ENCODE data around the gene NID2. TPM values are rescaled to one million over a fixed set of nuclear protein-coding genes. Genes with fewer than 3 reads are reported as not detected.

NID2 gene
- polyA plus RNA-seq, 3 donors from 2014 or later, result 0.31 to 0.95 (median 0.35) TPM

GRCh38 chr14:52007637-52008036 is 61.2 kb downstream of the NID2 start:
- no peak overlapping the region for H3K27ac Mint-ChIP-seq
- H3K4me1 Mint-ChIP-seq, result peaks cover 0 to 12% of the 10 kb centered on the region in 2 donors
- no peaks in the 10 kb centered on the region for H3K27me3 Mint-ChIP-seq (ENCODE audit: low read depth in 3 of 3)
- H3K9me3 Mint-ChIP-seq, result no peaks in the 10 kb centered on the region
- no peak overlapping the region for H3K4me3 Mint-ChIP-seq
- no peak for DNase-seq
- H3K36me3 Mint-ChIP-seq, result peaks cover 33 to 61% (median 35%) of the 10 kb centered on the region in 3 donors

GRCh38 chr14:52007211-52007610 is 61.6 kb downstream of the NID2 start:
- Mint-ChIP-seq H3K27ac (no peak overlapping the region), H3K9me3 (no peaks in the 10 kb centered on the region), H3K27me3 (ENCODE audit: low read depth in 3 of 3) (peaks cover 0 to under 1% (median 0%) of the 10 kb centered on the region in 3 donors), H3K36me3 (peaks cover 35 to 65% (median 35%) of the 10 kb centered on the region in 3 donors), H3K4me3 (no peak overlapping the region), H3K4me1 (peaks cover 0 to 12% of the 10 kb centered on the region in 2 donors)
- DNase-seq, result no peak

- Mint-ChIP-seq H3K9me3 (no peaks in the 10 kb centered on the region), H3K27ac (no peak overlapping the region), H3K27me3 (ENCODE audit: low read depth in 3 of 3) (peaks cover 0 to 1% (median 0%) of the 10 kb centered on the region in 3 donors), H3K4me1 (peaks cover 0 to 12% of the 10 kb centered on the region in 2 donors), H3K4me3 (no peak overlapping the region), H3K36me3 (peaks cover 32 to 69% (median 32%) of the 10 kb centered on the region in 3 donors)
- DNase-seq, result no peak
Measured at GRCh38 chr14:52006361-52006760, 62.5 kb downstream of the NID2 start.

GRCh38 chr14:52005625-52006024 is 63.2 kb downstream of the NID2 start:
- Mint-ChIP-seq H3K4me3 (no peak overlapping the region), H3K27me3 (ENCODE audit: low read depth in 3 of 3) (peaks cover 0 to 1% (median 0%) of the 10 kb centered on the region in 3 donors), H3K4me1 (peaks cover 0 to 12% of the 10 kb centered on the region in 2 donors), H3K9me3 (no peaks in the 10 kb centered on the region), H3K36me3 (peaks cover 25 to 66% (median 26%) of the 10 kb centered on the region in 3 donors), H3K27ac (no peak overlapping the region)
- no peak for DNase-seq

- Mint-ChIP-seq H3K4me1 (peaks cover 0 to 12% of the 10 kb centered on the region in 2 donors), H3K36me3 (peaks cover 26 to 71% (median 27%) of the 10 kb centered on the region in 3 donors), H3K4me3 (no peak overlapping the region), H3K9me3 (no peaks in the 10 kb centered on the region), H3K27ac (no peak overlapping the region), H3K27me3 (ENCODE audit: low read depth in 3 of 3) (peaks cover 0 to 1% (median 0%) of the 10 kb centered on the region in 3 donors)
- no peak for DNase-seq
Measured at GRCh38 chr14:52003324-52003723, 65.5 kb downstream of the NID2 start.

GRCh38 chr14:52002542-52002941 is 66.3 kb downstream of the NID2 start:
- no peak overlapping the region for H3K27ac Mint-ChIP-seq
- peaks cover 0 to 1% (median 0%) of the 10 kb centered on the region in 3 donors for H3K27me3 Mint-ChIP-seq (ENCODE audit: low read depth in 3 of 3)
- H3K9me3 Mint-ChIP-seq, result no peaks in the 10 kb centered on the region
- H3K4me1 Mint-ChIP-seq, result peaks cover 0 to 12% of the 10 kb centered on the region in 2 donors
- H3K4me3 Mint-ChIP-seq, result no peak overlapping the region
- no peak for DNase-seq
- peaks cover 21 to 68% (median 24%) of the 10 kb centered on the region in 3 donors for H3K36me3 Mint-ChIP-seq

- Mint-ChIP-seq H3K27ac (no peak overlapping the region), H3K4me3 (no peak overlapping the region), H3K27me3 (ENCODE audit: low read depth in 3 of 3) (peaks cover 0 to 1% (median 0%) of the 10 kb centered on the region in 3 donors), H3K4me1 (peaks cover 0 to 22% of the 10 kb centered on the region in 2 donors), H3K36me3 (peaks cover 16 to 69% (median 19%) of the 10 kb centered on the region in 3 donors), H3K9me3 (no peaks in the 10 kb centered on the region)
- no peak for DNase-seq
Measured at GRCh38 chr14:52000696-52001095, 68.2 kb downstream of the NID2 start.

GRCh38 chr14:52000019-52000582 is 68.8 kb downstream of the NID2 start:
- Mint-ChIP-seq H3K36me3 (peaks cover 16 to 67% (median 20%) of the 10 kb centered on the region in 3 donors), H3K4me3 (no peak overlapping the region), H3K27me3 (ENCODE audit: low read depth in 3 of 3) (peaks cover 0 to 1% (median 0%) of the 10 kb centered on the region in 3 donors), H3K27ac (no peak overlapping the region), H3K4me1 (peaks cover 0 to 17% of the 10 kb centered on the region in 2 donors), H3K9me3 (no peaks in the 10 kb centered on the region)
- DNase-seq, result no peak

GRCh38 chr14:51999084-51999483 is 69.8 kb downstream of the NID2 start:
- Mint-ChIP-seq H3K27ac (no peak overlapping the region), H3K4me1 (peaks cover 0 to 14% of the 10 kb centered on the region in 2 donors), H3K4me3 (no peak overlapping the region), H3K9me3 (no peaks in the 10 kb centered on the region), H3K36me3 (peaks cover 16 to 67% (median 21%) of the 10 kb centered on the region in 3 donors), H3K27me3 (ENCODE audit: low read depth in 3 of 3) (peaks cover 0 to 1% (median 0%) of the 10 kb centered on the region in 3 donors)
- no peak for DNase-seq

GRCh38 chr14:51998348-51998747 is 70.5 kb downstream of the NID2 start:
- Mint-ChIP-seq H3K27me3 (ENCODE audit: low read depth in 3 of 3) (peaks cover 0 to 1% (median 0%) of the 10 kb centered on the region in 3 donors), H3K9me3 (no peaks in the 10 kb centered on the region), H3K27ac (no peak overlapping the region), H3K4me1 (peaks cover 0 to 21% of the 10 kb centered on the region in 2 donors), H3K4me3 (no peak overlapping the region), H3K36me3 (peaks cover 19 to 70% (median 25%) of the 10 kb centered on the region in 3 donors)
- no peak for DNase-seq

GRCh38 chr14:51996148-51996746 is 72.6 kb downstream of the NID2 start:
- Mint-ChIP-seq H3K27me3 (ENCODE audit: low read depth in 3 of 3) (no peaks in the 10 kb centered on the region), H3K9me3 (no peaks in the 10 kb centered on the region), H3K36me3 (peaks cover 20 to 57% (median 26%) of the 10 kb centered on the region in 3 donors), H3K4me1 (peaks cover under 1 to 35% of the 10 kb centered on the region in 2 donors), H3K4me3 (no peak overlapping the region), H3K27ac (peak overlapping the region in 2 of 6 donors; percentile 5 to 68)
- DNase-seq, result peak; percentile 26 to 47 (median 36)

GRCh38 chr14:51993285-51993920 is 75.5 kb downstream of the NID2 start:
- H3K36me3 Mint-ChIP-seq, result peaks cover 14 to 37% (median 21%) of the 10 kb centered on the region in 3 donors
- H3K4me1 Mint-ChIP-seq, result peaks cover 23 to 60% of the 10 kb centered on the region in 2 donors
- peaks cover 0 to 5% (median 3%) of the 10 kb centered on the region in 3 donors for H3K27me3 Mint-ChIP-seq (ENCODE audit: low read depth in 3 of 3)
- peak overlapping the region in 3 of 6 donors; percentile 5 to 58 (median 26) for H3K27ac Mint-ChIP-seq
- no peak for DNase-seq
- H3K4me3 Mint-ChIP-seq, result no peak overlapping the region
- H3K9me3 Mint-ChIP-seq, result no peaks in the 10 kb centered on the region

- Mint-ChIP-seq H3K27me3 (ENCODE audit: low read depth in 3 of 3) (peaks cover 0 to 6% (median 3%) of the 10 kb centered on the region in 3 donors), H3K4me1 (peaks cover 23 to 48% of the 10 kb centered on the region in 2 donors), H3K36me3 (peaks cover 14 to 23% (median 21%) of the 10 kb centered on the region in 3 donors), H3K9me3 (no peaks in the 10 kb centered on the region), H3K4me3 (peak overlapping the region; percentile 92 to 100 (median 96)), H3K27ac (peak overlapping the region; percentile 85 to 98 (median 94))
- no peak for DNase-seq
Measured at GRCh38 chr14:51990488-51990887, 78.4 kb downstream of the NID2 start.

Data from immature natural killer cell (primary cell).